Measurements from ENCODE around the gene THBS2.
"Not testable (repeated sequence)": the region's sequence is repeated elsewhere in the genome, so short reads cannot be mapped to it uniquely, and the experiment has no call there.

Gene THBS2

DNA sequence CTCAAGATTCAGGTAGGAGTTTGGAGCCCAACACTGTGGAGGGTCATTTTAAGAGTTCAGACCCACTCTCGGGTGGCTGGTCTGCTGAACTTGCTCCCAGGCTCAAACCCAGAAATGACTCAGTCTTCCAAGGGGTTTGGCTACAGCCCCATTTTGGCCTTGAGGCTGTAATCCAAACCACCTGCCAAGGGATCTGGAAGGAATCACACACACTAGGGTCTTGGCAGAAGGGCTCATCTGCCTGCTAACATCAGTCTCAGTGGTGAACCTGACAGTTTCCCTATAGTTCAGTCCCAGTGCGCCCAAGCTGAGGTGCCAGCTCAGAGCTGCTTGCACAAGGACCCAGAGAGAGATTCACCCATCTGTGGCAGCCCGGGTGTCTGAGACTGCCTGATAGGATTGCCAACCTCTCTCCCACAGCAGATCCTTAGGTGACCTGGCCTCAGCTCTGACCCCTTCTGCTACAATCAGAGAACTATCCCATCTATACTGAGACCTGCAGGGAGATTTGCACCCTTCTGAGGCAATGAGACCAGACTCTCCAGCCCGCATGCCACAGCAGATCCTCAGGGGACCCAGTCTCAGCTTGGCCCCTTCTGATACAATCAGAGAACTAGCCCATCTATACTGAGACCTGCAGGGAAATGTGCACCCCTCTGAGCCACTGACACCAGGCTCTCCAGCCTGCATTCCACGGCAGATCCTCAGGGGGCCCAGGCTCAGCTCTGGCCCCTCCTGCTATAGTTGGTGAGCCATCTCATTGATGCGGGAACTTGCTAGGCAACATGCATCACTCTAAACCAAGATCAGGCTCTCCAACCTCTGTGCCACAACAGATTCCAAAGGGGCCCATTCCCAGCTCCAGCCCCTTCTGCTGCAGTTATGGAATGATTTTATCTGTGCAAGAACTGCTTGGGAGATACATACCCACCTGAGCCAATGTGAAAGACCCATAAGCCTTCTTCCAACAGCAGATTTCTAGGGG lies 48.2 kb downstream of the THBS2 start:
- DNase-seq = no peak

GRCh38 chr6:169204167-169204566 lies 49.5 kb downstream of the THBS2 start:
- no peak for DNase-seq

- DNase-seq = no peak
These were observed 51.7 kb downstream of the THBS2 start for GRCh38 chr6:169201985-169202384.

DNA sequence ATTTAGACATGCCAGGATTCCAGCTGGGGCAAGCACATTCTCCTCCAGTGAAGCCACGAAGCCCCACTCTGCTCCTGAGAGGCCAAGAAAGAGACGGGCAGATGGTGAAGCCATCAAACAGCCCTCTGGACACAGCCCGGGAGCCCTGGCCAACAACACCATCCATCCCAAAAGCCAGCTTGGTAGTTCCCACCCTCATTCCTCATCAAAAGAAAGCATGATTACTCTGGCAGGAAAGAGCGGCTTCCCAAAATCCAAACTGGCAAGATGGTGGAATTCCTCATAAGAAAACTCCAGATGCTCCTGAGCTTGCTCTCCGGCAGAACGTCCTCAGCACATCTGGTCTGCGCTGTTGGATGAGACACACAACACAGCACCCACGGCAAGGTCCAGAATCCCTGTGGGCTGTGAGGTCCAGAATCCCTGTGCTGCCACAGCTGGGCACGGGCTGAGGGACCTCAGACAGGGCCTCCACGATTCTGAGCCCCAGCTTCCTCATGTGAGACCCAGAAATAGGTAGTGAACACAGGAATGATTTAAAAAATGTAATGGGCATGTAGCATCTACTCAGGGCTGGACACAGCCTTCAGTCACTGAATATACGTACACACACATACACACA lies 52.6 kb downstream of the THBS2 start:
- DNase-seq = no peak

DNA sequence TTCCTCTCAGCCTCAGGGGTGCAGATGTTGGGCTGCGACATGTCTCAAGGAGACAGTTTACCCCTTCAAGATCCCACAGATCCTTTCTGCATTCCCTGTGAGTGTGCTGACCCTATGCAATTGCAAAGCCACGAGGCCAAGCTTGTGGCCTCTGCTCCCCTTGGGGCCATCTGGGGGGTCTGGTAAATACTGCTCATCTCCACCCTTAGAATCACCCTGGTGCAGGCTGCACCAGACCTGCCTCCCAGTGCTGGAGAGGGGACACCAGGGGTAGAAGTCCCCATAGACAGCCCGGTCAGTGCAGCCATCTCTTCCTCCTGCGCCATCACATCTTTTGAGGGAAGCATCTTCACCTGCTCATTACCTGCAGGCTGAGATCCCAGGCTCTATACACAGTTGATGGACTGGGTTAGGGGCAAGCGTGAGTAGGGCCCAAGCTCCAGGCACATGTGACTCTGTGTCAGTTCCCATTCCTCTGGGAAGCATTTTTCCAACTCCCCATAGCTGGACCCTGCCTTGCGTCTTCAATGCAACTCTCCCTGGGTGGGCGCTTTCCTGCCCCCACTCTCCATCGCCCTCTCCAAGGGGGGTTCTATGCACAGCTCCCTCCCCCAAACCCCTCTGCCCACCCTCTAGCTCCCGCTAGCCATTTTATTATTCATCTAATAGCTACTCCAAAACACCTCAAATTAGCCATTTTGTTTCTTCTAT lies 53.9 kb downstream of the THBS2 start:
- no peak for DNase-seq

DNA sequence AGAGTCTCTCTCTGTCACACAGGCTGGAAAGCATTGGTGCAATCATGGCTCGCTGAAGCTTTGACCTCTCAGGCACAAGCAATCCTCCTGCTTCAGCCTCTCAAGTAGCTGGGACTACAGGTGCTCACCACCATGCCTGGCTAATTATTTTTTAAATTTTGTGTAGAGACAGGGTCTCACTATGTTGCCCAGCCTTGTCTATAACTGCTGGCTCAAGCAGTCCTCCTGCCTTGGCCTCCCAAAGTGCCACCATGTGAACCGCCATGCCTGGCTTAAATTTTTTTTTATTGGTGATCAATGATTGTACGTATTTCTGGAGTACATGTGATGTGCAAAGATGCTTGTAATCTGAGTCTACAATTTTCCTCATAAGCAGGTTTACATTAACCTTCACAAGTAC lies 54.8 kb downstream of the THBS2 start:
- DNase-seq = no peak

- not testable (repeated sequence) for DNase-seq
These were observed 55.7 kb downstream of the THBS2 start for GRCh38 chr6:169197929-169198328.

GRCh38 chr6:169196279-169196678 lies 57.4 kb downstream of the THBS2 start:
- not testable (repeated sequence) for DNase-seq

- DNase-seq = no peak
These were observed 58.9 kb downstream of the THBS2 start for GRCh38 chr6:169194737-169195136.

- DNase-seq = no peak
These were observed 62.7 kb downstream of the THBS2 start for GRCh38 chr6:169190970-169191369.

GRCh38 chr6:169190144-169190584 lies 63.5 kb downstream of the THBS2 start:
- no peak for DNase-seq

- no peak for DNase-seq
These were observed 64.0 kb downstream of the THBS2 start for GRCh38 chr6:169189686-169190085.

GRCh38 chr6:169189182-169189581 lies 64.5 kb downstream of the THBS2 start:
- DNase-seq = peak; percentile 23

DNA sequence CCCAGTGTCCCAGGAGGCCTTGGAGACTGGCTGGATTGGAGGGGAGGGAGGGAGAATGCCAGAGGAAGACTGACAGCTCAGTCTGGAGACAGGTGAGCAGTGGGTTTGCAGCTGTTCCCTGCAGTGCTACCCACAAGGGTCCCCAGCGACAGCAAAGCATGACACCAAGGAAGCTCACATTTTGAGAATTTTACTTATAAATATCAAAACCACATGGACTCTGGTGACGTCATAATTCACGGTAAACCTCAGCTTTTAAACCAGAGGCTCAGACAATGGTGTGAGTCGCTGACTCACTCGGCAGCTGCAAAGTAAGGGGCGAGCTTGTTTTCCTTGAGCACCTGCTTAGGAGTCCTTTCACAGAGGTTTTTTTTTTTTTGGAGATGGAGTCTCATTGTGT lies 65.2 kb downstream of the THBS2 start:
- no peak for DNase-seq

GRCh38 chr6:169188051-169188470 lies 65.6 kb downstream of the THBS2 start:
- no peak for DNase-seq

- DNase-seq = no peak
These were observed 67.0 kb downstream of the THBS2 start for GRCh38 chr6:169186496-169187169.

- no peak for DNase-seq
These were observed 67.8 kb downstream of the THBS2 start for GRCh38 chr6:169185692-169186485.

- DNase-seq = no peak
These were observed 68.6 kb downstream of the THBS2 start for GRCh38 chr6:169185011-169185521.

- DNase-seq = no peak
These were observed 69.2 kb downstream of the THBS2 start for GRCh38 chr6:169184419-169184818.

- DNase-seq = no peak
These were observed 70.4 kb downstream of the THBS2 start for GRCh38 chr6:169183233-169183632.

DNA sequence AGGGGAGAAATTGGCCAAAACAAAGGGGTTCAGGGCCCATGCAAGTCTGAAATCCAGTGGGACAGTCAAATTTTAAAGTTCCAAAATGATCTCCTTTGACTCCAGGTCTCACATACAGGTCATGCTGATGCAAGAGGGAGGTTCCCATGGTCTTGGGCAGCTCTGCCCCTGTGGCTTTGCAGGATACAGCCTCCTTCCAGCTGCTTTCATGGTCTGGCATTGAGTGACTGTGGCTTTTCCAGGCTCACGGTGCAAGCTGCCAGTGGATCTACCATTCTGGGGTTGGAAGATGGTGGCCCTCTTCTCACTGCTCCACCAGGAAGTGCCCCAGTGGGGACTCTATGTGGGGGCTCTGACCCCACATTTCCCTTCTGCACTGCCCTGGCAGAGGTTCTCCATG lies 73.8 kb downstream of the THBS2 start:
- not testable (repeated sequence) for DNase-seq

Measured in SHP77 treated with DMSO at 0.1 percent for 48 hours (cell line).